Effector CD4-positive, alpha-beta T cell (primary cell): ENCODE data around the gene TMBIM1.
"Not testable (repeated sequence)": the region's sequence is repeated elsewhere in the genome, so short reads cannot be mapped to it uniquely, and the experiment has no call there.

Experiments used
- DNase-seq: peaks from one replicate; pipeline ENCODE4 v3.0.0-alpha.2; 2020

TMBIM1 gene

DNA sequence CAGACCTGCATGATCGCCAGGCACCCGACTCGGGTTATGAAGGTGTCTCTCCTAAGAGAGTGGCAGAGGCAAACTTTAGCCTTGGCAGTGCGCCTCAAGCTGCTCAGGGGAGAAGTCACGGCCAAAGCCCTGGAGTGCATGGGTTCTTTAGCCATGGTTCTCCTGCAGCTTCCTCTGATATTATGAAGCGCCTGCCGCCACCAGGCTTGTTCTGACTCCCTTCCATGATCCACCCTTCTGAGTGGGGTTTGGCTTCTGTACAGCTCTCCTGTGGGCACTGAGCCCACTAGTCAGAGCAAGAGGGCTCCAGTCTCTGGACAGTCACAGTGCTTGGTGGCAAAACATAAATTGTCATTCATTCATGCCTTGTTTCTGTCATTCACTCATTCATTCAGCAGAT, 25.9 kb upstream of the TMBIM1 start:
- no peak for DNase-seq

DNA sequence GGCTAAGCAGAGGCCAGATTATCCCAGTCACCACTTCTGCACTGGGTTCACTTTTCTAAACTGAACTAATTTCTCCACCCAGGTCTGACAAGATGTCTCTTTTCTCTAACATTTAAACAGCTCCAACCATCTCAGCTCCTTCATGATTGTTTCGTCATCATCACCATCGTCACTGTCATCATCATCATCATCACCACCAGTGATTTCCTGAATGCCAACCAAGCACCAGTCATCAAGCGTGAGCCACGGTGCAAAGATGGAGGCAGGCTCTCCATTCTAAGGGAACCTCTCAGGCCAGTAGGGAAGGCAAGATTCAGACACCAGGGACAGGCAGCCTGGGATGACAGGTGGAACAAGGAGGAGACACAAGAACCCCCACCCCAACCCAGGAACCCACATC, 25.5 kb upstream of the TMBIM1 start:
- no peak for DNase-seq

DNA sequence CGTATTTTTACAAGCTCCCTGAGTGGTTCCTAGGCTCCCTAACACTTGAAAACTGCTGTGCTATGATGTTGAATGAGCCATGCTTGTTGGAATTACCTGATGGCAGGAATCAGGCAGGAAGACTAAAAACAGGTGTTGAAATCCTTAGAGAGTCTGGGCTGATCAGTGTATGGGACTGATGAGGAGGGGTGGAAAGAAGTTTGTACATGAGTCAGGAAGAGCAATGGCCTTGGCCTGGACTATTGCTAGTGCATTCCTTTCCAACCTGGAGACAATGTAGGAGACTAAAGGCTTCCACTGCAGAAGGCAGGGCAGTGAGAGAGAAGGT, 25.0 kb upstream of the TMBIM1 start:
- DNase-seq, result no peak

DNA sequence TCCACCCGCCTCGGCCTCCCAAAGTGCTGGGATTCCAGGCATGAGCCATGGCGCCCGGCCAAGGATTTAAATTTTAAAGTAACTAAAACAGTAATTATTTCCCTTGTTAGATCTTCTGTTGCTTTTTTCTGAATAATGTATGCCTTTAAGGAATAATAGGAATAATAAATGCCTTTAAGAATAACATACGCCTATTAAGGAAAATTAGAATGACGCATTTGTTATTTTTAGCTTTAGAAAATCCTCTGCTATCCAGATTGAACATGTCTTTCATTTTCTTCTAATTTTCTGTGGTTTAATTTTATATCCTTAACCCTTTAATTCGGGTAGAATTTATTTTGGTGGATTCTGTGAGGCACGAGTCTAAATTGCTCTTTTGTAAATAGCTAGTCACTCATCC, 23.1 kb upstream of the TMBIM1 start:
- no peak for DNase-seq

DNA sequence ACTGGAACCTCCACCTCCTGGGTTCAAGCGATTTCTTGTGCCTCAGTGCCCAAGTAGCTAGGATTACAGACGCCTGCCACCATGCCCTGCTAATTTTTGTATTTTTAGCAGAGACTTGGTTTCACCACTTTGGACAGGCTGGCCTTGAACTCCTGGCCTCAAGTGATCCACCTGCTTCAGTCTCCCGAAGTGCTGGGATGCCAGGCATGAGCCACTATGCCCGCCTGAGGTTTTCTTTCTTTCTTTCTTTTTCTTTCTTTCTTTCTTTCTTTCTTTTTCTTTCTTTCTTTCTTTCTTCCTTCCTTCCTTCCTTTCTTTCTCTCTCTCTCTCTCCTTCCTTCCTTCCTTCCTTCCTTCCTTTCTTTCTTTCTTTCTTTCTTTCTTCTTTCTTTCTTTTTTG, 22.5 kb upstream of the TMBIM1 start:
- not testable (repeated sequence) for DNase-seq

DNA sequence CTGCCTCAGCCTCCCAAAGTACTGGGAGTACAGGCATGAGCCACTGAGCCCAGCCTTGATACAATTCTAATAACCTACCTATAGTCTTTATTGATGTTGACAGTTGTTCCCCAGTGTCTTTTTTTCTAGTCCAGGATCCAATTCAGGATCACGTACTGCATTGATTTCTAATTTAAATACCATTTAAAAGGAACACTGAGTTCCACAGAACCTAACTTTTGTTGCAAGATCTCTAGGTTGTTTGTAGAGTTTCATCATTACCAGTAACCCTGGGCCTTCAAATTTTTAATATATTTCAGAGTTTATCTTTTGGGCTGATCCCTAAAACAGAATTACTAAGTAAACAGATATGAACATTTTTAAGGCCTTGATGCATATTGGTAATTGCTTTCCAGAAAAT, 21.1 kb upstream of the TMBIM1 start:
- DNase-seq, result no peak

DNA sequence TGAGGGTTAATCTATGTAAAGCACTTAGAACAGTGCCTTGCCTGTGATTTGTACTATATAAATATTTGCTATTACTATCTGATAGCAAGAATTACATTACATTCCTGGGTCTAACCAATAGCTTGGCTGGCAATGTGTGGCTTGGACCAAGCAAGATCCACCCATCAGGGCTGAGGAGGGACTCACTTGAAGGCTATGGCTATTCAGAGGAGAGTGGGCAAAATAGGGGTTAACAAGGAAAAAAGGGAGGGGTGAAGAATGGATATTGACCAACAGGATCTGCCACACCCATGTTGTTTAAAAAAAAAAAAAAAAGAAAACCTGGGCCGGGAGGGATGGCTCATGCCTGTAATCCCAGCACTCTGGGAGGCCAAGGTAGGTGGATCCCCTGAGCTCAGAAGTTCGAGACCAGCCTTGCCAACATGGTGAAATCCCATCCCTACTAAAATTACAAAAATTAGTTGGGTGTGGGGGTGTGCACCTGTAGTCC, 20.0 kb upstream of the TMBIM1 start:
- DNase-seq, result no peak

DNA sequence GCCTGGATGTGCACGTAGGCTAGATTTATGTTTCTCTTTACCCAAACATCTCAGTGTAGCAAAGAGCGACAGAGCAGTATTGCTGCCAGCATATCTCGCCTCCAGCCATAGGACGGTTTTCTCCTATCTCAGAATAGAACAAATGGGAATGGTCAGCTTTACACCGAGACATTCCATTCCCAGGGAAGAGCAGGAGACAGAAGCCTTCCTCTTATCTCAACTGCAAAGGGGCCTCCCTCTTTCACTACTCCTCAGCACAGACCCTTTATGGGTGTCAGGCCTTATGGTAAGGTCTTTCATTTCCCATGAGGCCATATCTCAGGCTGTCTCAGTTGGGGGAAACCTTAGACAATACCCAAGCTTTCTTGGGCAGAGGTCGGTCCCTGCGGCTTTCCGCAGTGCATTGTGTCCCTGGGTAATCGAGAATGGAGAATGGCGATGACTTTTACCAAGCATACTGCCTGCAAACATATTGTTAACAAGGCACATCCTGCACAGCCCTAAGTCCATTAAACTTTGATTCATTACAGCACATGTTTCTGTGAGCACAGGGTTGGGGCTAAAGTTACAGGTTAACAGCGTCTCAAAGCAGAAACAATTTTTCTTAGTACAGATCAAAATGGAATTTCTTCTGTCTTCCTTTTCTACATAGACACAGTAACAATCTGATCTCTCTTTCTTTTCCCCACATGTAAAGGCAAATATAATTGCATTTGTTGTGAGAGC, 19.4 kb upstream of the TMBIM1 start:
- DNase-seq, result not testable (repeated sequence)

DNA sequence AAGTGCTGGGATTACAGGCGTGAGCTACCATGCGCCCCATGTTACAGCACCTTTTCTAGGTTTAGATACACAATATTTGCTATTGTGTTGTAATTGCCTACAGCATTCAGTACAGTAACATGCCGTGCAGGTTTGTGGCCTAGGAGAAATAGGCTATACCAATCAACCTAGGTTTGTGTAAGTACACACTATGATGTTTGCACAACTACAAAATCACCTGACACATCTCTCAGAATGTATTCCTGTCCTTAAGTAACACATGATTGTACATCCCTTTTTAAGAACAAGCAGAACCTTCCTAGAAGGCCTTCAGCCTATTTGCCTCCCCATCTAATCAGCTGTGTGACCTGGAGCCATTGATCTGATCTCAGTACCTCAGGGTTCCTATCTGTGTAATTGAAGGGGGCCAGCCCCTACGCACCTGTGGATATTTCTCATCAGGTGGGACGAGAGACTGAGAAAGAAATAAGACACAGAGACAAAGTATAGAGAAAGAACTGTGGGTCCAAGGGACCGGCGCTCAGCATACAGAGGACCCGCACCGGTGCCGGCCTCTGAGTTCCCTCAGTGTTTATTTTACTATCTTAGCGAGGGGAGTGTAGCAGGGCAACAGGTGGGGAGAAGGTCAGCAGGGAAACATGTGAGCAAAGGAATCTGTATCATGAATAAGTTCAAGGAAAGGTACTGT, 18.7 kb upstream of the TMBIM1 start:
- no peak for DNase-seq

DNA sequence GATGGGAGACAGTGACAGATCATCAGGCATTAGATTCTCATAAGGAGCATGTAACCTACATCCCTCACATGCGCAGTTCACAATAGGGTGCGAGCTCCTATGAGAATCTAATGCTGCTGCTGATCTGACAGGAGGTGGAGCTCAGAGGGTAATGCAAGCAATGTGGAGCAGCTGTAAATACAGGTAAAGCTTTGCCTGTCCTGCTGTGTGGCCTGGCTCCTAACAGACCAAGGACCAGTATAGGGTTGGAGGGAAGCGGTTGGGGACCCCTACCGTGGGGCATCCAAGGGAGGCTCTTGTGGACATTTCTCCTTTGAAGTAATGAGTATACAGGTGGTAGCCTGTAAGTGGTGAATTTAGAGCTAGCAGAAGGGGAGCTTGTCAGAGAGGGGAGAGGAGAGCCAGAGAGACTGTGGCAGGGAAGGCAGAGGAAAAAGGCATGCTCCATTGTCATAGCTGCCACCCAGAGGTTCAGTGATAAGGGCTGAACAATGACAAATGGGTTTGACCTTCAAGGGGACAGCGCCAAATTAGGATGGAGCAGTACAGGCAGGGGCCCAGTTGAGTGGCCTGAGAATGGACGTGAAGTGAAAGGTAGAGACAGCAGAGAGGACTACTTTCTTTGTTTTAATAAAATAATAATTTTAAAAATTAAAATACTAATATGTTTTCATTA, 15.2 kb upstream of the TMBIM1 start:
- DNase-seq, result no peak

DNA sequence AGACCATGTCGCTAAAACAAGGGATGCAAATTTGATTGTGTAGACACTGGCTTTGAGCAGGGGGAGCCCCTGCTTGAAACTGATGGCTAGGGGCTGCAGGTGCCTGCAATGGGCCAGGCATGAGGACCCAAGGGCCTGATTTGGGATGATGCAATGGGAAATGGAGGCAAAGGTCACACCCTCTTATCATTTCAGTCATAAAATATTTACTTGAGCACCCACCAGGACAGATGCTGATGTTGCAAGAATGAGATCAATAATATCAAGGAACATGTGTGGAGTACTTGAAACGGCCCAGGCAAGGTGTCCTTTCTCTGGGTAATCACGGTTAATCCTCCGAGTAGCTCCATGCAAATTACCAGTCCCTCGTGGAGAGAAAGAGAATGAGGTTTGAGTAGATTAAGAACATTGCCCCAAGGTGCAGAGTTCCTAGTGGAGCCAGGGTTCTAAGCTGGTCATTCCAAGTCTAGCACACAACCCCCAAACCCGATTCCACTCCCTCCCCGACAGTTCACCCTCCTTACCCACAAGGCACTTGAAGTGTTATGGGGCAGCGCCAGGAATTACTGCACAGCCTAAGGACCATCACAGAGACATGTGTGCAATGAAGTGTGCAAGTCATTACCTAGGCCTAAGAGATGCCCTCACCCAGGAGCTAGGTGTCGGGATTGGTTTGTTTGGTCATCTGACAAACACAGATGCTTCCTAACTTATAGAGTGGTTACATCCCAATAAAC, 14.0 kb upstream of the TMBIM1 start:
- no peak for DNase-seq

DNA sequence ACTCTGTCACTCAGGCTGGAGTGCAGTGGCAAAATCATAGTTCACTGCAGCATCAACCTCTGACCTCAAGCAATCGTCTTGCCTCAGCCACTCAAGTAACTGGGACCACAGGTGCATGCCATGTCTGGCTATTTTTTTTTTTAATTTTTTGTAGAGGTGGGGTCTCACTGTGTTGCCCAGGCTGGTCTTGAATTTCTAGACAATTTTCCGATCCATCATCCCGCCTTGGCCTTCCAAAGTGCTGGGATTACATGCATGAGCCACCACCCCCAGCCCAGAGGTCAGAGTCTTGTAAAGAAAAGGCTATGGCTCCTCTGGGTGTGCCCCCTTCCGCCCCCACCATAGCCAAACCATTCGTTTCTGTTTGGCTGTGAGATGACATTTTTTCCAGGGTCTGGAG, 13.1 kb upstream of the TMBIM1 start:
- DNase-seq, result no peak

DNA sequence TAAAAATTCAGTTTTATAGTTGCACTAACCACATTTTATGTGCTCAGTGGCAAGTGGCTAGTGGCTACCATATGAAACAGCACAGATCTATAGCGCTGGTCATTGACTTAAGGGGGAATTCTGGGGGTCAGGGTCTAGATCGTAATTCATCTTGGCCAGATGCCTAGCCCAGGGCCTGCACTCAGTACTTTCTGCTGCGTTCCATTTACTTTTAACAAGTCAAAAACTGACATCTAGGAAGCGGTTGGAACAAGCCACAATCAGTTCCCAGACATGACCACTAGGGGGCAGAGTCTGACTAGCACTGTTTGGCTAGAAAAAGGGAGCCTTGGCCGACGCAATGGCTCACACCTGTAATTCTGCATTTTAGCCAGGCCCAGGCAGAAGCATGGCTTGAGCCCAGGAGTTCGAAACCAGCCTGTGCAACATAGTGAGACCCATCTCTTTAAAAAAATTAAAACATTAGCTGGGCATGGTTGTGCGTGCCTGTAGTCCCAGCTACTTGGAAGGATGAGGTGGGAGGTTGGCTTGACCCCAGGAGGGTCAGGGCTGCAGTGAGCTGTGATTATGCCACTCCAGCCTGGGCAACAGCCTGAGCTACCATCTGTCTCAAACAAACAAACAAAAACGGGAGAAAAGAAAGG, 9.0 kb upstream of the TMBIM1 start:
- DNase-seq, result peak; percentile 88

DNA sequence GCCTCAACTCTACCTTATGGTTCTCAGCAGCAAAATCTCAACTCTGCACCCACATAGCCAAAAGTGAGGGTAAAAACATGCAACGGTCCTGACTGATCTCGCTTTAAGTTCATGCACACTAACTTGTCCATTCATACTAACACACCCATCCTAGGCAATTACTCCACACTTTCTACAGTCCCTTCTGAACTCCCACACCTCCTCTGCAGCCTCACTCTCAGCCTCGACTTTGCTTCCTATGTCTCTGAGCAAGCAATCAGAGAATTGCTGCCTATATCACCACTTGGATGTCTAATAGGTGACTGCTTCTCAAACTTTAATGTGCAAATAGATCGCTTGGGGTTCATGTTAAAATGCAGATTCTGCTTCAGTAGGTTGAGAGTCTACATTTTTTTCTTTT, 7.8 kb upstream of the TMBIM1 start:
- DNase-seq, result no peak

DNA sequence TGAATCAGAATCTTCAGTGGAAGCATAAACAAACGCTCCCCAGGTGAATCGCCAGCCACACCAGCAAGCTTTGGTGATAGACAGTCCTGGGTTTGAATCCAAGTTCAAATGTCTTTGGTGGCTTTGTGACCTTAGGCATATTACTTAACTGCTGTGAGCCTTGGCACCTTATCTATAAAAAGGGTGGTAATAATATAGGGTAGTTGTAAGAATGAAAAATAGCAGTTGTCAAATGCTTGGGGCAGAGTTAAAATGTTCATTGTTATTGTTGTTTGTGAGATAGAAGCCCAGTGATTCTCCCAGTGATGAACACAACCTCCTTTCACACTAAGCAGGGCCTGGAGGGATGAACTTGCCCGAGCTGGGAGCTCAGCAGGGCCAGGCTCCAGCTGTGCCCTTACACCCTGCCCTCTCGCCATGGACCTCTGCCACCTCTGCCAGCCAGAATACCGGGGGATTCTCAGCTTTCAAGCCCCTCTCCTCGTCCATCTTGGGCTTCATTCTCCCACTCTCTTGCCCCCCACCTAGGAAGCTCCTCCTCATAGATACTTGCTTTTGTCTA, 6.1 kb upstream of the TMBIM1 start:
- DNase-seq, result no peak

DNA sequence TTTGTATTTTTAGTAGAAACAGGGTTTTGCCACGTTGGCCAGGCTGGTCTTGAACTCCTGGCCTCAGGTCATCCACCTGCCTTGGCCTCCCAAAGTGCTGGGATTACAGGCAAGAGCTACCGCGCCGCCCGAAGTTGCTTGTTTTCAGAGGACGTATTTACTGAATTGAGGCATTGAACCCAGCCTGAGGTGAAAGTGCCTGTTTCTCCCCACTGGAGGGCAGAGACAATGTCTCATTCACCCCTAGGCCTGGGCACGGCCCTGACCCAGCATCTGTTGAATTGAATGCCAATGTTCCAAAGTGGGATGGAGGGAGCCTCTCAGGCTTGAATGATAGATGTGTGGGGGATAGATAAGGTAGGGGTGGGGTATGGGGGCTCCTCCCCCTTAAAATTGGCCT, 4.5 kb upstream of the TMBIM1 start:
- no peak for DNase-seq

DNA sequence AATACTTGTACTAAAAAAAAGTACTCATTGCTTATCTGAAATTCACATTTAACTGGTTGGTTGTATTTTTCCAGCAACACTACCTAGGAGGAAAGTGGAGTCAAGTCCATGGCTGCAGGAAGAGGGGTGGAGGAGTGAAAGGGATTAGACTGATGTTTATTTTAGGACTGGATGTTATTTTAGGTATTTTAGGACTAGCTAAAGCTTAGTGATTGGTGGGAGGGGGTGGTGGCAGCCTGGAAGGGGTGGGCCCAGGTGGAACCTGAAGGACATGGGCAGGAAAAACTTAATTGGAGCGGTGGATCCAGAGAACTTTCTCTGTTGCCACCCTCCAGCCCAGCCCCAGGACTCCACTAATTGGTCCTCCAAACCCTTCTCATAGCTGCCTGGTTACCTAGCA, 3.9 kb upstream of the TMBIM1 start:
- DNase-seq, result no peak

DNA sequence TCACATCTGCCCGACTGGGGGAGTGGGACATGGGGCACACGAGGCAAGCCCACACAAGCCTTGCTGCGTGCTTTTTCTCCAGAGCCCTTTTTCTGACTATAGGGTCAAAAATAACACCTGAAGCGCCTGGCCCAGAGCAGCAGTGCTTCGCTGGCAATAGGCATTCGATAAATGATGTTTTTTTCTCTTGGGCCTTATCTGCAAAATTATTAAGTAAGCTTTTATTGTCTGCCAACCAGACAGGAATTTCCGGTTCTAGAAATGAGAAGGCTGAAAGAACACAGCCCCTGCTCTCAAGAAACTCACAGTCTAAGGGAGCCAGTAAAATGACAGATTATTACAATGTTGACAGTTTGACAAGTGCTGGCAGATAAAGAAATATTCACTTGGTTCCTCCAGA, 2.7 kb upstream of the TMBIM1 start:
- no peak for DNase-seq

DNA sequence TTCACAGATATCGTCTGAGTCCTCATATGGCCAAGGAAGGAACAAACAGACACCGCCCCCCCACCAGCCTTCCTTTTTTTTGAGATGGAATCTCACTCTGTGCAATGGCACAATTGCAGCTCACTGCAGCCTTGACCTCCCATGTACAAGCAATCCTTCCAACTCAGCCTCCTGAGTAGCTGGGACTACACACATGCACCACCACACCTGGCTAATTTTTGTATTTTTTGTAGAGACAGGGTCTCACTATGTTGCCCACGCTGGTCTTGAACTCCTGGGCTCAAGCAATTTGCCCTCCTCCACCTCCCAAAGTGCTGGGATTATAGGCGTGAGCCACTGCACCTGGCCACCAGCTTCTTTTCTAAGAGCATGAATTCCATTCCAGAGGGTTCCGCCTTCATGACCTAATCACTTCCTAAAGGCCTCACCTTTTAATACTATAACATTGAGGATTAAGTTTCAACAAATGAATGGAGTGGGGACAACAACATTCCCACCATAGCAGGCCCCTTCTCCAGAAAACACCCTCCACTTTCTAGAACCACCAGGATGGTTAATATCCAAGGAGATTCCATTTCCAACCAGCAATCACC, 2.2 kb upstream of the TMBIM1 start:
- no peak for DNase-seq

DNA sequence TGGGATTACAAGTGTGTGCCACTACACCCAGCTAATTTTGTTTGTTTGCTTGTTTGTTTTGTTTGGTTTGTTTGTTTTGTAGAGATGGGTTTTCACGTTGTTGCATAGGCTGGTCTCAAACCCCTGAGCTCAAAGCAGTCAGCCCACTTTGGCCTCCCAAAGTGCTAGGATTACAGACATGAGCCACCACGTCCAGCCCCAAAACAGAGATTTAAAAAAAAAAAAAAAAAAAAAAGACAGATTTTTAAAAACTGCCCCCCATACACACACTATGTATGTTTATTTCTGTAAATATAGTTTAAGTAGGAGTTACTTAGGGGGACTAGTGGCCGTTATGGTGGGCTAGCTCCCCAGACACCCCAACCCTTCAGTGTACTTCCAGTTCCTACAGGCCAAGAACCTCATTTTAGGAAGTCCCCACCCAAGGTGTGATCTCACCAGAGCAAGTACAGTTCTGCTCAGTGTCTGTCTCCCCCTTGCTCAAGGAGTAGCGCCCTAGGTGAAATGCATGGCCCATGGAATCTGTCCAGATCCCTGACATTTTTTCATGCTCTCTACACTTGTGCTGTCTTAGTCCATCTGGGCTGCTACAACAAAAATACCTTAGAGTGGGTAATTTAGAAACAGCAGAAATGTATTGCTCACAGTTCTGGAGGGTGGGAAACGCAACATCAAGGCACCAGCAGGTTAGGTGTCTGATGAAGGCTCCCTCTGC, 1.6 kb upstream of the TMBIM1 start:
- no peak for DNase-seq

DNA sequence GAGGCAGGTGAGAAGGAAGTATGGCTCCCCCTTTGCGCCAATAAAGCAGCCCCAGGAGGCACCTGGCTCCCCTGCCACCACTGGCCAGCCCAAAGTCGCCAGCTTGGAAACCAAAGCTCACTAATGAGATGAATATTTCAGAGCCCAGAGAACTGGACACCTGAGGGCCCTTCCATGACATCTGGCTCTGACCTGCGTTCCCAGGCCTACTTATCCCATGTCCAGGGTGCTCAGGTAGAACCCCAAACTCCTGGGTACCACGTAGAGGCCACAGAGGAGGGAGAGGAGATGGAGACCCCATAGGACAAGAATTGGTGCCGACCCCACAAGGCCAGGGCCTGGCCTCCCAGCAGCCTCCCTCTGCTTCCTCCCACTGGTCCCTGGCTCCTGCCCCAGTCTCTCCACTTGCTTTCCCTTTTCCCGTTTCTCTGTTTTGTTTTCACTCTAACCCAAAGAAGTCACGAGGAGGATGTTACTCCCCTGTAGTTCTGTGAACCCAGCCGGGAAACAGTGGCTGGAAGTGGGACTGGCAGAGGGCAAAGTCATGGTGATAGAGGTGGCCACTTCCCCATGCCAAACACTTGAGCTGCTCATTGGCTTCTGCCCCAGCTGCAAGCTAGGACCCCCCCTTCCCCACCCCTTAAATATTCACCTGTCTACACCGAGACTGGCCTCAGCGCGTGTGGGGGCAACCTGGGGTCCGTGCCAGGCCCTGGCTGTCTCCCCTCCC, 820 bp downstream of the TMBIM1 start:
- DNase-seq, result no peak
